NCI-H187 treated with DMSO at 0.1 percent for 48 hours (cell line): ENCODE data around the gene LHFPL3.
A peak's percentile ranks its signal among the peaks of the same experiment; 100 is the strongest.
"Not testable (repeated sequence)": the region's sequence is repeated elsewhere in the genome, so short reads cannot be mapped to it uniquely, and the experiment has no call there.

ENCODE experiments used
- DNase-seq: peaks from one replicate; lab custom pipeline; 2025; lab: John Stamatoyannopoulos, UW

Gene LHFPL3

DNA sequence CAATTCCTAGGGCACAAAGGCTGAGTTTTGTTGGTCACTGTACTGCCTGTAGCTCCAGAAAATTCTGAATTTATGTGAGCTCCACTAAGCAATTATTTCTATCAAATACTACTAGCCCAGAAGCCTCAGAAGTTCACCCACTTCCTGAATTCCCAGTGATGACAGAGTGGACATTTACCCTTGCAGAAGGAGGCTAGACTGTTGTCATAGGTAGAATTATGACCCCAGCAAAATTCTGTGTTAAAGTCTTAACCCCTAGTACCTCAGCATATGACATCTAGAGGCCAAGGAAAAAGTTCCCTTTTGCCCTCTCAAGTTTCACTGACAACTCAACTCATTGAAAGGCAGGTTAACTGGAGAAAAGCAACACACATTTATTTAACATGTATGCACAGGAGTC is 606.9 kb downstream of the LHFPL3 start:
- no peak for DNase-seq

DNA sequence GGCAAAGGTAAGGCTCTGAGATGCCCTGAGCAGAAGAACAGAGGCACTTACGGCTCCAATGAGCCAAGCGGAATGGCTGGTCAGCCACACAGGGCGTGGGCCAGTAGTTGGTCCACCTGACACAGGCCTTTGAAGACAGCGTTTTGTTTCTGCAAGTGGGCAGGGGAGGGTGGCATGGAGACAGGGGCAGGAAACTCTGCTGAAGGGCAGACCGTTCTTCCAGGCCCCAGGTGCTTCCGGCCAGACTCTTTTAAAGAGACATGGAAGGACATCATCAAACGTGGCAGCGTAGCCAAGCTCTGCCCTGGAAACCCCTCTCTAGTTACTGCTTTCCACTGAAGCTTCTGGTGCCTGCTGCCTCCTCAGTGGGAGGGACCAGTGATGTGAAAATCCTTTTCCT is 608.1 kb downstream of the LHFPL3 start:
- no peak for DNase-seq

DNA sequence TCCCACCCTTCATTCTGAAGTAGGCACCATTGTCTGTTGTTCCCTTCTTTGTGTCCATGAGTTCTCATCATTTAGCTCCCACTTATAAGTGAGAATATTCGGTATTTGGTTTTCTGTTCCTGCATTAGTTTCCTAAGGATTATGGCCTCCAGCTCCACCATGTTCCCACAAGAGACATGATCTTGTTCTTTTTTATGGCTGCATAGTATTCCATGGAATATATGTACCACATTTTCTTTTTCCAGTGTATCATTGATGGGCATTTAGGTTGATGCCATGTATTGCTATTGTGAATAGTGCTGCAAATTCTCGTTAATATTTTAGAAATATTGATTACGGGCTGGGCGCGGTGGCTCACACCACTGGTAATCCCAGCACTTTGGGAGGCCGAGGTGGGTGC is 609.1 kb downstream of the LHFPL3 start:
- not testable (repeated sequence) for DNase-seq

DNA sequence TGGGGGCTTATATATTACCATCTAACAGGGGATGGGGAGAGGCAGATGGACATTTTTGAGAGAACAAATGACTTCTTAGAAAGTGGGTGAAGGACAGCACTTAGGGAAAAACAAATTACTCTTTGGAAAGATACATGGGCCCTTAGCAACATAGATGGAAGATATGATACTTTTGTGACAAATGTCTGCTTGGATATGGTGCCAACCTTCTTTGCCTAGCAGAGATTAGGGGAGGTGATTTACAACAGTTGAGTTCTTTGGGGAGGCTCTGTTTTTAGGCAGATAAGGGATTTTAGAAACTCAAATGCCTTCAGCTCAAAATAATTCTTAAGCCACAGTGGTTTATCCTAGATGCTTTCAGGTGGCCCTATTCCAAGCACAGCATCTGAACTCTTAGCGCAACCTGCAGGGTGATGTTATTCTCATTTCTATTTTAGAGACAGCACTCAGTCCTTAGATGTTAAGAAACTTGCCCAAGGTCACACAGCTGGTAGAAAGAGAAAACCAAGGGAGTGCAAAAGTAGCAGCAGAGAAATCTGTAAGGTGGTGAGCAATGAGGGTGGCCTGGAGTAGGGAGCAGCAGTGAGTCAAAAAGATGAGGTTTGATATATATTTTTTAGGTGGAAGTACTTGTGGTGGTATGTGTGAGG is 610.5 kb downstream of the LHFPL3 start:
- no peak for DNase-seq

DNA sequence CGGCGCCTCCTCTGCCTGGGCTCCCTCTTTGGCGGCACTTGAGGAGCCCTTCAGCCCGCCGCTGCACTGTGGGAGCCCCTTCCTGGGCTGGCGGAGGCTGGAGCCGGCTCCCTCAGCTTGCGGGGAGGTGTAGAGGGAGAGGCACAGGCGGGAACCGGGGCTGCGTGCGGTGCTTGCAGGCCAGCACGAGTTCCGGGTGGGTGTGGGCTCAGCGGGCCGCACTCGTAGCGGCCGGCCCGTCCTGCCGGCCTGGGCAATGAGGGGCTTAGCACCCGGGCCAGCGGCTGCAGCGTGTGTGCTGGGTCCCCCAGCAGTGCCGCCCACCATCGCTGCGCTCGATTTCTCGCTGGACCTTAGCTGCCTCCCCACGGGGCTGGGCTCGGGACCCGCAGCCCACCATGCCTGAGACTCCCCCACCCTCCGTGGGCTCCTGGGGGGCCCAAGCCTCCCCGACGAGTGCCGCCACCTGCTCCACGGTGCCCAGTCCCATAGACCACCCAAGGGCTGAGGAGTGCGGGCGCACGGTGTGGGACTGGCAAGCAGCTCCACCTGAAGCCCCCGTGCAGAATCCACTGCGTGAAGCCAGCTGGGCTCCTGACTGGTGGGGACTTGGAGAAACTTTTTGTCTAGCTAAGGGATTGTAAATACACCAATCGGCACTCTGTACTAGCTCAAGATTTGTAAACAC is 611.8 kb downstream of the LHFPL3 start:
- no peak for DNase-seq

DNA sequence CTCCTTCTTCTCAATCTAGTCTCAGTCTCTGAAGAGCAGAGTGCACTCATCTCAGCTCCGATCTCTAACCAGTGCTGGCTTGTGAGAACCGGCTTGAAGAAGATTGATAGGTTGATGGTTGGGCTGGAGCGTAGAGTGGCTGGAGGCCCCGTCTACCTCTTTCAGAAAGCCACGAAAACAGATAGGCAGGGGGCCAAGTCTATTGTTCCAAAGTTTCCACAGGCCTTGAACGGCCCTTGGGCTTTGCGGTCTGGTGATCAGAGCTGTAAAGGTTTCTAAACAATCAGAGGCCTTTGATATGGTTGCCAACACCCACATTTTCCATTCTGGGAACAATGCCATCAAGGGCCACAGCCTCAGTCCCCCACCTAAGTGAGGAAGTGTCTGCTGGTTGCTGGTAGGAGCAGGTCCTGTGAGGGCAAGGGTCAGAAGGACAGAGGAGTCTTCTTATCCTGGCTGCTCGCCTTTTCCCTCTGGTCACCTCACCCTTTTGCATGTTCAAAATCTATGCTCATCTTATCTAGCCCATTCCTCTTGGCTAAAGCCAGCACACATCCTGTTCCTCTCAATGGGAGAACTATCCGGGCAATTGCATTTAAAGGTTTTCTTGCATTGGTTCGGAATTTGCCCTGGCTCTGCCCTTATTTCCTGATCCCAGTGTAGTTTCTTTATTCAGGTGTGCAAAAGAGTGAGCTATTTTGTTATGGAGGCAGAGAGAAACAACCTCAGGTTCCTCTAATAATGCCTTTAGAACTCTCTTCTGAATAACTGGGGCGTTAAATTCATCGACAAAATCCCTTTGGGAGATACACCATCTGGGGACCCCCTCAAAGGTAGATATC is 615.3 kb downstream of the LHFPL3 start:
- DNase-seq = peak; percentile 93

DNA sequence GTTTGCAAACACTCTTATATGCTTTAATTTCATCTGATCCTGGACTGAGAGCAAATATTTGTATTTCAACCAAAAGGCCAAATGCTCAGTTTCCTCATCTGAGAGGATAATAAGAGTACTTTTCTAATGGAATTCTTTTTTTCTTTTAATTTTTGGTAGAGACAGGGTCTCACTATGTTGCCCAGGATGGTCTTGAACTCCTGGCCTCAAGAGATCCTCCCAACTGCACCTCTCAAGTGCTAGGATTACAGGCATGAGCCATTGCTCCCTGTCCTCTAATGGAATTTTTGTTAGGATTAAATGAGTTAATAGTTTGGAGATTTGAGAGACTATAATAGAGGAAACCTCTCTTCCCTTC is 617.2 kb downstream of the LHFPL3 start:
- DNase-seq = no peak

DNA sequence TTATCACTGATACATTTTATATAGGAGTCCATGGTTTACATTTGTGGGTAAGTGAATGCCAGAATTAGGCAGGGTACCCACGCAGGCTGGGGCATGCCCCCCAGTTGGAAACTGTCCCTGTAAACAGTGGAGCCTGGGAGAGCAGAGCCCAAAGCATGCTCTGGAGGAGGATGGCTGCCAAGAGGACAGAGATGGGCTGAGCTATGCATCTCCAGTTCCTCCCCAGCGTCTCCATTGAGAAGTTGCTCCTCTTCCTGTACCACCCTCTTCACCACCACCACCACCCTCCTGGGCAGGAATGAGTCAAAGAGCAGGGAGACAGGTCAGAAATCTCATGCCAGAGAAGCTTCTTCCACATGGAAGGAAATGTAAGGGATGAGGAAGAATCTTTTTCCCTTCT is 617.9 kb downstream of the LHFPL3 start:
- no peak for DNase-seq

DNA sequence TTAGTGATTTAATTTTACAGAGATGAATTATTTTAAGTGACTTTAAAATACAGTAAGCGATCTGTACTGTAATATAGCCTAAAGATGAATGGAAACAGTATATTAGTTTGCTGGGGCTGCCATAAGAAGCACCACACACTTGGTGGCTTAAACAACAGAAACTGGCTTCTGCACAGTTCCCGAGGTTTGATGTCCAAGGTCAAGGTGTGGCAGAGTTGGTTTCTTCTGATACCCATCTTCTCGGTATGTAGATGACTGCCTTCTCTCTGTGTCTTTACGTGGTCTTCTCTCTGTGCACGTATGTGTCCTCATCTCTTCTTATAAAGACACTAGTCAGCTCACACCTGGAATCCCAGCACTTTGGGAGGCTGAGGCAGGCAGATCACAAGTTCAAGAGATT is 621.6 kb downstream of the LHFPL3 start:
- no peak for DNase-seq

DNA sequence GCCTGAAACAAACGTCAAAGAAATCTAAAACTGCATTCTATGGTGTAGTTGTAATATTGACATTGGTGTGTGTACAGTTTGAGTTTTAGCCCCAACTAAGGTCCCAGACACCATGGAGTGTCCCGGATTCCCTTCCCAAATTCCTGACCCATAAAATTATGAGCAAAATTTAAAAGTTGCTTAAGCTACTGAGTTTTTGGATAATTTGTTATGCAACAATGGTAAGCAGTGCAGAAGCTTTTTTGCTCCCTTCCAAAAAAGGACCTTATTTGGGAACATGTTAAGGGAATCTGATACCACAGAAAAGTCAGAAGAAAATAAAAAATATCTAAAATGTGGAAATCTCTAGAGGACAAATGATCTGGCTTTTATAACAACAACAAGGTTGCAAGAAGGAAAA is 622.4 kb downstream of the LHFPL3 start:
- no peak for DNase-seq

DNA sequence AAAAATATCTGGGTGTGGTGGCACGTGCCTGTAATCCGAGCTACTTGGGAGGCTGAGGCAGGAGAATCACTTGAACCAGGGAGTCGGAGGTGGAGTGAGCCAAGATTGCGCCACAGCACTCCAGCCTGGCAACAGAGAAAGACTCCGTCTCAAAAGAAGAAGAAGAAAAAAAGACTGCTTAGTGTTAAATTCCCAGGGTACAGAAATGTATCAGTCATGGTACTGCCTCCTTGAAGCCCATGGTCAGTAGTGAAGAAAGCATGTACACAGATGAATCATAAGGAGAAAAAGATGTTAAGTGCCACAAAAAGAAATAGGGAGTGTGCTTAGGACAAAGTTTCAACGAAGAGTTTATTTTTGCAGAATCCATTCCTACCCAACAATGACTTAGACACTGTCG is 623.1 kb downstream of the LHFPL3 start:
- no peak for DNase-seq

DNA sequence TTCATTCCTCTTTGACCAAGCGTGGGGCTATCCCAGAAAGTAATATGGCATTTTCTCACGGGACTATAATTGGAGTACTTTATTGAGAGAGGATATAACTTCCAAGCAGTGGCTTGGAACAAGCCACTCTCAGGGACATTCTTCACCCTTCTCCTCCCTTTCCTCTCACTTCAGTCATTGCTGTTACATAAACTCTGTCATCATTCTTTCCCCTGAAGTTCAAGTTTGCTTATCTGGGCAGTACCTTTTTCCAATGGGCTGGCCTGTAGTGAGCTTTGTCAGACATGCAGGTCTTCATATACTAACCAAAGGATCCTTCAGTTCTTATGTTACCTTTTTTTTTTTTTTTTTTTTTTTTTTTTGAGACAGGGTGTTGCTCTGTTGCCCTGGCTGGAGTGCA is 626.9 kb downstream of the LHFPL3 start:
- DNase-seq = no peak
